HepG2 (cell line): ENCODE measurements around the gene RGS1. TPM values are rescaled to one million over a fixed set of nuclear protein-coding genes. Genes with fewer than 3 reads are reported as not detected.

ENCODE experiments used
- ATAC-seq: fragments of 200-7000 bp; cut with Tn5 transposase; 3 replicates; pipeline ENCODE4 v1.9.1; 2020; ENCODE audit warnings: mild to moderate bottlenecking, moderate library complexity
- BruUV-seq: library from RNA; stranded (reverse); fragments of 400-500 nt; replicated peaks from 2 replicates; lab custom pipeline; 2021; lab: Mats Ljungman, UMichigan
- CTCF ChIA-PET: fragments of 300-600 bp; formaldehyde crosslinking; extraction: SDS; loops from one replicate; lab custom pipeline; 2021; ENCODE audit warnings: low total read pairs, inconsistent platforms, low intra/inter-chr PET ratio; lab: Yijun Ruan, JAX
- POLR2A ChIA-PET: fragments of 350-600 bp; sonication (Branson Sonifier 250); formaldehyde crosslinking; loops from one replicate; lab custom pipeline; 2020; ENCODE audit warnings: antibody characterized with exemption, inconsistent platforms; lab: Yijun Ruan, JAX
- DNase-seq: peaks from one replicate; pipeline ENCODE4 v3.0.0-alpha.2; 2015; ENCODE audit warnings: low spot score
- FAIRE-seq: peaks from 3 replicates; lab custom pipeline; 2011; peaks lifted over from hg19 to GRCh38; lab: Jason Lieb, UNC
- H2AFZ ChIP-seq: one replicate; pipeline ENCODE4 v1.6.1; 2011; ENCODE audit warnings: low read length, inconsistent platforms
- H3K27ac ChIP-seq: fragments of 300-600 bp; 3 replicates; pipeline ENCODE4 v1.8.0; 2011; ENCODE audit warnings: mixed run types, mild to moderate bottlenecking, mixed read lengths, low read length, inconsistent platforms; ENCODE audit not compliant: insufficient read depth; ENCODE audit errors: extremely low read length
- H3K27me3 ChIP-seq, 2 experiments: fragments of 200-600 bp in 1 of 2; 2 replicates in 1 of 2; 3 replicates in 1 of 2; pipeline versions ENCODE4 v1.6.0 to v1.8.0; 2011; ENCODE audit warnings: low read length in 2 of 2, mild to moderate bottlenecking in 2 of 2, moderate library complexity in 2 of 2, inconsistent platforms in 1 of 2; ENCODE audit not compliant: insufficient read depth in 2 of 2, control insufficient read depth in 1 of 2
- H3K36me3 ChIP-seq, 2 experiments: fragments of 200-600 bp in 1 of 2; replicated peaks in 1 of 2; 2 replicates in 1 of 2; 3 replicates in 1 of 2; pipeline versions ENCODE4 v1.5.1 to v1.8.0; 2011; ENCODE audit warnings: low read length in 2 of 2, inconsistent platforms in 1 of 2; ENCODE audit not compliant: insufficient read depth in 2 of 2, control insufficient read depth in 1 of 2
- H3K4me1 ChIP-seq: 2 replicates; pipeline ENCODE4 v1.5.1; 2012; ENCODE audit warnings: low read length, inconsistent platforms; ENCODE audit not compliant: insufficient read depth
- H3K4me2 ChIP-seq: 2 replicates; pipeline ENCODE4 v1.6.0; 2011; ENCODE audit warnings: low read depth, low read length, inconsistent platforms
- H3K4me3 ChIP-seq, 3 experiments: fragments of 200-600 bp in 1 of 3; sonication (generic), shearing (Covaris generic) in 1 of 3; replicated peaks in 1 of 3; 2 replicates each; pipeline ENCODE4 v1.5.1; 2011 to 2016; ENCODE audit warnings: low read length in 3 of 3, inconsistent platforms in 2 of 3, low read depth in 2 of 3, mild to moderate bottlenecking in 2 of 3, control low read depth in 1 of 3, mixed read lengths in 1 of 3; ENCODE audit not compliant: insufficient read depth in 1 of 3
- H3K79me2 ChIP-seq: one replicate; pipeline ENCODE4 v1.6.1; 2011; ENCODE audit warnings: low read length, inconsistent platforms; ENCODE audit not compliant: insufficient read depth
- H3K9ac ChIP-seq: 2 replicates; pipeline ENCODE4 v1.6.0; 2011; ENCODE audit warnings: mild to moderate bottlenecking, low read depth, low read length, inconsistent platforms; ENCODE audit not compliant: insufficient read depth
- H3K9me3 ChIP-seq: 2 replicates; pipeline ENCODE4 v1.5.1; 2012; ENCODE audit warnings: mild to moderate bottlenecking, low read length
- H4K20me1 ChIP-seq: 2 replicates; pipeline ENCODE4 v1.6.0; 2011; ENCODE audit warnings: inconsistent platforms, mild to moderate bottlenecking, low read length, moderate library complexity; ENCODE audit not compliant: insufficient read depth
- AKAP8 ChIP-seq: sonication (generic); formaldehyde crosslinking; IDR thresholded peaks from 2 replicates; pipeline ENCODE4 v1.5.1; 2020; ENCODE audit warnings: mild to moderate bottlenecking, missing genetic modification reagents
- IKZF4 ChIP-seq: sonication (generic); formaldehyde crosslinking; IDR thresholded peaks from 2 replicates; pipeline ENCODE4 v1.5.1; 2020; ENCODE audit warnings: borderline replicate concordance, mild to moderate bottlenecking, low read depth, missing genetic modification reagents; ENCODE audit errors: not compliant biosample characterization
- KLF15 ChIP-seq: sonication (generic); formaldehyde crosslinking; IDR thresholded peaks from 2 replicates; pipeline ENCODE4 v1.8.1; 2023; ENCODE audit warnings: borderline replicate concordance, mild to moderate bottlenecking, inconsistent platforms, missing genetic modification reagents, mixed read lengths
- NFIB ChIP-seq: sonication (generic); formaldehyde crosslinking; IDR thresholded peaks from 2 replicates; pipeline ENCODE4 v1.9.0; 2021; ENCODE audit warnings: missing genetic modification reagents, mild to moderate bottlenecking, borderline replicate concordance
- SAP130 ChIP-seq: IDR thresholded peaks from 2 replicates; pipeline ENCODE4 v1.6.1; 2016; ENCODE audit warnings: low read depth
- ZNF605 ChIP-seq: sonication (generic); formaldehyde crosslinking; IDR thresholded peaks from 2 replicates; pipeline ENCODE4 v1.8.0; 2022; ENCODE audit warnings: mild to moderate bottlenecking, missing genetic modification reagents
- ZNF703 ChIP-seq: sonication (generic); formaldehyde crosslinking; IDR thresholded peaks from 2 replicates; pipeline ENCODE4 v1.5.1; 2020; ENCODE audit warnings: missing genetic modification reagents, mild to moderate bottlenecking, moderate library complexity, borderline replicate concordance
- ZNF780A ChIP-seq: sonication (generic); formaldehyde crosslinking; IDR thresholded peaks from 2 replicates; pipeline ENCODE4 v1.8.0; 2022; ENCODE audit warnings: mild to moderate bottlenecking, missing genetic modification reagents, moderate library complexity
- WGBS: methylation state at CpG from one replicate; pipeline ENCODE4 v1.1.6; 2017; ENCODE audit warnings: low lambda C conversion rate; 5-methylcytosine and 5-hydroxymethylcytosine counted together
- in situ Hi-C: cut with HindIII; loops from 2 replicates; pipeline ENCODE4 v1.10.0; 2017; ENCODE audit warnings: low pct_unique_long_range_greater_than_20kb; ENCODE audit not compliant: extremely low pct_ligation_motif_present
- intact Hi-C: fragments of 100-400 bp; cut with micrococcal nuclease; formaldehyde crosslinking; loops from one replicate; pipeline ENCODE4 v1.10.0; 2022; ENCODE audit not compliant: unreplicated experiment
- polyA plus RNA-seq, 8 experiments: library from polyadenylated mRNA; depleted of rRNA in 3 of 8; stranded (reverse) in 7 of 8; unstranded in 1 of 8; fragments of >200 nt; fragmentation: Illumina TruSeq in 4 of 8; extraction: Trizol in 4 of 8; gene quantifications; 2 replicates each; pipeline versions ENCODE4 v1.2.1 to v1.2.3, GENCODE V29; 2011 to 2016; ENCODE audit warnings: low read depth in 4 of 8, missing spikeins in 1 of 8, mixed read lengths in 1 of 8; ENCODE audit not compliant: insufficient read depth in 1 of 8
- total RNA-seq, 5 experiments: library from RNA; depleted of rRNA; stranded (reverse); fragments of >200 nt; fragmentation: Illumina TruSeq; extraction: Trizol; gene quantifications; 2 replicates each; pipeline ENCODE4 v1.2.3, GENCODE V29; 2016; ENCODE audit warnings: low read depth in 1 of 5
- TF ChIP-seq, protein P1 (sequence below): sonication (generic); formaldehyde crosslinking; IDR thresholded peaks from 2 replicates; pipeline ENCODE4 v1.5.0; 2020; ENCODE audit warnings: mild to moderate bottlenecking, missing genetic modification reagents, borderline replicate concordance
- TF ChIP-seq, protein P2 (sequence below): sonication (generic); formaldehyde crosslinking; IDR thresholded peaks from 2 replicates; pipeline ENCODE4 v1.8.0; 2022; ENCODE audit warnings: missing genetic modification reagents, mild to moderate bottlenecking, moderate library complexity, borderline replicate concordance
- TF ChIP-seq, protein P3 (sequence below): sonication (generic); formaldehyde crosslinking; IDR thresholded peaks from 2 replicates; pipeline ENCODE4 v1.5.0; 2020; ENCODE audit warnings: missing genetic modification reagents
- TF ChIP-seq, protein P4 (sequence below): sonication (generic); formaldehyde crosslinking; IDR thresholded peaks from 2 replicates; pipeline ENCODE4 v1.8.1; 2022; ENCODE audit warnings: mild to moderate bottlenecking, missing genetic modification reagents

Gene RGS1
- total and polyA plus RNA-seq, 2 of the 13 experiments (the other 11 are each of a cell fraction or from before 2014, with no cell fraction given) = not detected

DNA sequence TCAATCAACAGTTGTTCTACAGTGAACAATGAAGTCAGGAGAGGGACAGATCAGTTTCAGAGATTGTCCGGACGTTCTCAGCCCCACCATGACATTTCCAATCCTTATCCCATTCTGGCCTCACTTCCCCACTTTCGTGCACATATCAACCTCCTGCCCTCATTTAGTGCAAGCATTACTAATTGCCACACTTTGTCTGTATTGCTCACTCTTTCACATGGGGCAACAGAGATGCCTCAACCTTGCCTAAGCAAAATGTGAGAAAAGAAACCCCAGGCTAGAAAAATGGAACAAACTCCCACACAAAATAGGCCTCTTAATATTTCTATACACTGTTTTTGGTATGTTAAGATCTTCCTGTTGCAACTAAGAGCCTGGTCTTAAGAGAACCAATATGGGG is 8.9 kb upstream of the RGS1 start:
- Histone ChIP-seq H3K9me3 (no peaks in the 10 kb centered on the region), H3K4me2 (no peak overlapping the region), H3K9ac (no peak overlapping the region), H3K79me2 (no peaks in the 10 kb centered on the region), H3K36me3 (no peaks in the 10 kb centered on the region), H4K20me1 (no peaks in the 10 kb centered on the region), H3K4me3 (no peak overlapping the region), H2AFZ (no peak overlapping the region), H3K4me1 (peaks cover 9% of the 10 kb centered on the region; the same call in 1 of the 2 replicates), H3K27ac (no peak overlapping the region), H3K27me3 (no peaks in the 10 kb centered on the region)
- no TSS peak for BruUV-seq
- CTCF ChIA-PET = no interaction called here
- POLR2A ChIA-PET = no interaction called here
- TF ChIP-seq, protein P1, sequence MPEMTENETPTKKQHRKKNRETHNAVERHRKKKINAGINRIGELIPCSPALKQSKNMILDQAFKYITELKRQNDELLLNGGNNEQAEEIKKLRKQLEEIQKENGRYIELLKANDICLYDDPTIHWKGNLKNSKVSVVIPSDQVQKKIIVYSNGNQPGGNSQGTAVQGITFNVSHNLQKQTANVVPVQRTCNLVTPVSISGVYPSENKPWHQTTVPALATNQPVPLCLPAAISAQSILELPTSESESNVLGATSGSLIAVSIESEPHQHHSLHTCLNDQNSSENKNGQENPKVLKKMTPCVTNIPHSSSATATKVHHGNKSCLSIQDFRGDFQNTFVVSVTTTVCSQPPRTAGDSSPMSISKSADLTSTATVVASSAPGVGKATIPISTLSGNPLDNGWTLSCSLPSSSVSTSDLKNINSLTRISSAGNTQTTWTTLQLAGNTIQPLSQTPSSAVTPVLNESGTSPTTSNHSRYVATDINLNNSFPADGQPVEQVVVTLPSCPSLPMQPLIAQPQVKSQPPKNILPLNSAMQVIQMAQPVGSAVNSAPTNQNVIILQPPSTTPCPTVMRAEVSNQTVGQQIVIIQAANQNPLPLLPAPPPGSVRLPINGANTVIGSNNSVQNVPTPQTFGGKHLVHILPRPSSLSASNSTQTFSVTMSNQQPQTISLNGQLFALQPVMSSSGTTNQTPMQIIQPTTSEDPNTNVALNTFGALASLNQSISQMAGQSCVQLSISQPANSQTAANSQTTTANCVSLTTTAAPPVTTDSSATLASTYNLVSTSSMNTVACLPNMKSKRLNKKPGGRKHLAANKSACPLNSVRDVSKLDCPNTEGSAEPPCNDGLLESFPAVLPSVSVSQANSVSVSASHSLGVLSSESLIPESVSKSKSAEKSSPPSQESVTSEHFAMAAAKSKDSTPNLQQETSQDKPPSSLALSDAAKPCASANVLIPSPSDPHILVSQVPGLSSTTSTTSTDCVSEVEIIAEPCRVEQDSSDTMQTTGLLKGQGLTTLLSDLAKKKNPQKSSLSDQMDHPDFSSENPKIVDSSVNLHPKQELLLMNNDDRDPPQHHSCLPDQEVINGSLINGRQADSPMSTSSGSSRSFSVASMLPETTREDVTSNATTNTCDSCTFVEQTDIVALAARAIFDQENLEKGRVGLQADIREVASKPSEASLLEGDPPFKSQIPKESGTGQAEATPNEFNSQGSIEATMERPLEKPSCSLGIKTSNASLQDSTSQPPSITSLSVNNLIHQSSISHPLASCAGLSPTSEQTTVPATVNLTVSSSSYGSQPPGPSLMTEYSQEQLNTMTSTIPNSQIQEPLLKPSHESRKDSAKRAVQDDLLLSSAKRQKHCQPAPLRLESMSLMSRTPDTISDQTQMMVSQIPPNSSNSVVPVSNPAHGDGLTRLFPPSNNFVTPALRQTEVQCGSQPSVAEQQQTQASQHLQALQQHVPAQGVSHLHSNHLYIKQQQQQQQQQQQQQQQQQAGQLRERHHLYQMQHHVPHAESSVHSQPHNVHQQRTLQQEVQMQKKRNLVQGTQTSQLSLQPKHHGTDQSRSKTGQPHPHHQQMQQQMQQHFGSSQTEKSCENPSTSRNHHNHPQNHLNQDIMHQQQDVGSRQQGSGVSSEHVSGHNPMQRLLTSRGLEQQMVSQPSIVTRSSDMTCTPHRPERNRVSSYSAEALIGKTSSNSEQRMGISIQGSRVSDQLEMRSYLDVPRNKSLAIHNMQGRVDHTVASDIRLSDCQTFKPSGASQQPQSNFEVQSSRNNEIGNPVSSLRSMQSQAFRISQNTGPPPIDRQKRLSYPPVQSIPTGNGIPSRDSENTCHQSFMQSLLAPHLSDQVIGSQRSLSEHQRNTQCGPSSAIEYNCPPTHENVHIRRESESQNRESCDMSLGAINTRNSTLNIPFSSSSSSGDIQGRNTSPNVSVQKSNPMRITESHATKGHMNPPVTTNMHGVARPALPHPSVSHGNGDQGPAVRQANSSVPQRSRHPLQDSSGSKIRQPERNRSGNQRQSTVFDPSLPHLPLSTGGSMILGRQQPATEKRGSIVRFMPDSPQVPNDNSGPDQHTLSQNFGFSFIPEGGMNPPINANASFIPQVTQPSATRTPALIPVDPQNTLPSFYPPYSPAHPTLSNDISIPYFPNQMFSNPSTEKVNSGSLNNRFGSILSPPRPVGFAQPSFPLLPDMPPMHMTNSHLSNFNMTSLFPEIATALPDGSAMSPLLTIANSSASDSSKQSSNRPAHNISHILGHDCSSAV = no peak
- no peak for TF ChIP-seq NFIB (CRISPR knock-in tag)
- TF ChIP-seq, protein P2, sequence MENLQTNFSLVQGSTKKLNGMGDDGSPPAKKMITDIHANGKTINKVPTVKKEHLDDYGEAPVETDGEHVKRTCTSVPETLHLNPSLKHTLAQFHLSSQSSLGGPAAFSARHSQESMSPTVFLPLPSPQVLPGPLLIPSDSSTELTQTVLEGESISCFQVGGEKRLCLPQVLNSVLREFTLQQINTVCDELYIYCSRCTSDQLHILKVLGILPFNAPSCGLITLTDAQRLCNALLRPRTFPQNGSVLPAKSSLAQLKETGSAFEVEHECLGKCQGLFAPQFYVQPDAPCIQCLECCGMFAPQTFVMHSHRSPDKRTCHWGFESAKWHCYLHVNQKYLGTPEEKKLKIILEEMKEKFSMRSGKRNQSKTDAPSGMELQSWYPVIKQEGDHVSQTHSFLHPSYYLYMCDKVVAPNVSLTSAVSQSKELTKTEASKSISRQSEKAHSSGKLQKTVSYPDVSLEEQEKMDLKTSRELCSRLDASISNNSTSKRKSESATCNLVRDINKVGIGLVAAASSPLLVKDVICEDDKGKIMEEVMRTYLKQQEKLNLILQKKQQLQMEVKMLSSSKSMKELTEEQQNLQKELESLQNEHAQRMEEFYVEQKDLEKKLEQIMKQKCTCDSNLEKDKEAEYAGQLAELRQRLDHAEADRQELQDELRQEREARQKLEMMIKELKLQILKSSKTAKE (CRISPR knock-in tag) = no peak
- TF ChIP-seq, protein P3, sequence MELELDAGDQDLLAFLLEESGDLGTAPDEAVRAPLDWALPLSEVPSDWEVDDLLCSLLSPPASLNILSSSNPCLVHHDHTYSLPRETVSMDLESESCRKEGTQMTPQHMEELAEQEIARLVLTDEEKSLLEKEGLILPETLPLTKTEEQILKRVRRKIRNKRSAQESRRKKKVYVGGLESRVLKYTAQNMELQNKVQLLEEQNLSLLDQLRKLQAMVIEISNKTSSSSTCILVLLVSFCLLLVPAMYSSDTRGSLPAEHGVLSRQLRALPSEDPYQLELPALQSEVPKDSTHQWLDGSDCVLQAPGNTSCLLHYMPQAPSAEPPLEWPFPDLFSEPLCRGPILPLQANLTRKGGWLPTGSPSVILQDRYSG = no peak
- no peak for TF ChIP-seq AKAP8 (CRISPR knock-in tag)
- TF ChIP-seq, protein P4, sequence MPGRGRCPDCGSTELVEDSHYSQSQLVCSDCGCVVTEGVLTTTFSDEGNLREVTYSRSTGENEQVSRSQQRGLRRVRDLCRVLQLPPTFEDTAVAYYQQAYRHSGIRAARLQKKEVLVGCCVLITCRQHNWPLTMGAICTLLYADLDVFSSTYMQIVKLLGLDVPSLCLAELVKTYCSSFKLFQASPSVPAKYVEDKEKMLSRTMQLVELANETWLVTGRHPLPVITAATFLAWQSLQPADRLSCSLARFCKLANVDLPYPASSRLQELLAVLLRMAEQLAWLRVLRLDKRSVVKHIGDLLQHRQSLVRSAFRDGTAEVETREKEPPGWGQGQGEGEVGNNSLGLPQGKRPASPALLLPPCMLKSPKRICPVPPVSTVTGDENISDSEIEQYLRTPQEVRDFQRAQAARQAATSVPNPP (CRISPR knock-in tag) = no peak
- TF ChIP-seq IKZF4 (CRISPR knock-in tag) = no peak
- no peak for TF ChIP-seq ZNF780A (CRISPR knock-in tag)
- no peak for TF ChIP-seq SAP130
- no peak for TF ChIP-seq ZNF605 (CRISPR knock-in tag)
- TF ChIP-seq ZNF703 (CRISPR knock-in tag) = no peak
- no peak for TF ChIP-seq KLF15
- intact Hi-C loops = no loop called here
- ATAC-seq = no peak
- in situ Hi-C loops = no loop called here
- WGBS = 49% methylated on average over 3 of the region's 3 CpGs
- no peak for FAIRE-seq
- DNase-seq = no peak
